GM12891 (cell line): Measurements from ENCODE around the gene RPS3.

Source experiments
- DNase-seq: peaks from one replicate; pipeline ENCODE4 v3.0.0; 2011; ENCODE audit warnings: low spot score; ENCODE audit not compliant: insufficient read length
- FAIRE-seq: peaks from 2 replicates; lab custom pipeline; 2011; peaks lifted over from hg19 to GRCh38; lab: Jason Lieb, UNC
- POLR2A ChIP-seq: IDR thresholded peaks from 2 replicates; pipeline ENCODE4 v1.6.1; 2011; ENCODE audit warnings: low read depth, low read length, control low read depth
- POLR2AphosphoS5 ChIP-seq: IDR thresholded peaks from 2 replicates; pipeline ENCODE4 v1.6.1; 2011; ENCODE audit warnings: low read depth, low read length, control low read depth

The RPS3 gene

GRCh38 chr11:75454987-75455386 is 55.7 kb downstream of the RPS3 start:
- DNase-seq: no peak
- TF ChIP-seq POLR2A (no peak), POLR2AphosphoS5 (no peak)
- FAIRE-seq: no peak
